Uterus (tissue), 2 donors: ENCODE results near the gene TRIM65.

Experiments used
- CTCF ChIP-seq, 4 experiments: fragments of 200-600 bp in 2 of 4; fragments of 450-650 bp in 2 of 4; sonication (generic) in 2 of 4; IDR thresholded peaks; one replicate each; pipeline ENCODE4 v1.5.1; 2016 to 2019; ENCODE audit warnings: antibody characterized with exemption in 4 of 4, mild to moderate bottlenecking in 2 of 4, moderate library complexity in 1 of 4
- POLR2A ChIP-seq, 2 donors: fragments of 450-650 bp; IDR thresholded peaks; one replicate each; pipeline ENCODE4 v1.6.1; 2016; ENCODE audit warnings: antibody characterized with exemption in 2 of 2, mild to moderate bottlenecking in 1 of 2, moderate library complexity in 1 of 2

DNA sequence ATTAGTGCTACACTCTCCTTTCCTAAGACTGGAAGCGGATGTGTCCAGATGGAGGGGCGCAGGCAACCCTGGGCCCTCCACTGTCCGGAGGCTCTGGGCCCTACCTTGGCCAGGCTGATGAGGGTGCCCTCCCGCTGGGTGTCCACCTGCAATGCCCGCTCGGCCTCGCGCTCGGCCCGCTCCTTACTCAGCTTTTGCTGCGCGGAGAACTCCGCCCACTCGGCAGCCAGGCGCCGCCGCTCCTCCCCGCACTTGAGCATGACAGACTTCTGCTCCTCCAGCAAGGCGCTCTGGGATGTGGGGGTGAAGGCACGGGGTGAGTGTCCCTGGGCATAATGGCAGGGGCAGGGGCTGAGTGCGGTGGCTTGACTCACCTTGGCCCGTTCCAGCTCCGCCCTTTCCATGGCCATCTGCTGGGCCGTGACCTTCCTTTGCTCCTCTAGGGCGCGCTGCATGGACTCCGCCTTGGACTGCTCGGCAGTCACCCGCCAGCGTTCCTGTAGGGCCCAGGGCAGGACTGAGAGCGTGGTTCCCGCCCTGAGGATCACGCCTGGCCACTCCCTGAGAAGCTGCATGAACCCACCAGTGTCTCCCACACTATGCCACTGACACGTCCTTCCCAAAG, 18.0 kb upstream of the TRIM65 start:
- TF ChIP-seq CTCF (IDR thresholded peaks at IDR 0.05) (no peak), POLR2A (IDR thresholded peaks at IDR 0.05) (no peak)
